GM21723 (cell line): ENCODE measurements around the gene MAPK11.

Source experiments
- ATAC-seq: cut with Tn5 transposase; IDR thresholded peaks from one replicate; pipeline ENCODE4 v1.9.1; 2021; ENCODE audit warnings: mild to moderate bottlenecking, moderate library complexity; ENCODE audit not compliant: unreplicated experiment

The MAPK11 gene

GRCh38 chr22:50227579-50228215, 42.5 kb downstream of the MAPK11 start:
- ATAC-seq, result no peak

DNA sequence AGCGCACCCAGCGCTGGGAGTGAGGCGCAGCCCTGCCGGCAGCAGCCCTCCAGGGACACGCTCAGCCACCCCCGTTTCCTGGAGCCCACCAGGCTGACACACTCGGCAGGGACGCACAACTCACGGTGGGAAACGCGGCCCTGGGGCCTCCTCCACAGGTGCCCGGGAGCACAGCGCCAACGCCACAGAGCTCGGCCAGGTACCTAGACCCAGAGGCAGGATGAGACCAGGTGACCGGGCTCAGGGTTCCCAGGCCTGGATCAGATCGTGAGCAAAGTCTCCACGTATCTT, 43.4 kb downstream of the MAPK11 start:
- no peak for ATAC-seq

- no peak for ATAC-seq
Measured at GRCh38 chr22:50226063-50226874, 43.9 kb downstream of the MAPK11 start.

- no peak for ATAC-seq
Measured at GRCh38 chr22:50225200-50225969, 44.8 kb downstream of the MAPK11 start.

DNA sequence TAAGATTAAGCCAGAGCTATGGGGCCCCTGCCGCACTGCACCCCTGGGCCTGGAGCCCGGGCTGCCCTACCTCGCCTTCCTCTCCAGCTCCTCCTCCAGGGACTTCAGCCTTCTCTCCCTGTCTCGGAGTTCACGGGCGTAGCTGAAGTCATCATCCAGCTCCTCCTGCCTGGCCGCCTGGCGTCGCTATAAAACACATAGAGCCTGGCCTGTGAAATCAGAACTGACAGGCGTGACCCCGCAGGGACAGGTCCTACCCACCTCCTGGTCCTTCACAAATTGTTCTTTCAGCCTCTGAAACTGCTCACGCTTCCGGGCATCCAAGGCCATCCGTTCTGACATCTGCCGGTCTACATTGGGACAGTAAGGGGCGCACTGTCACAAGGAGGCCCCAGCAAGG, 46.1 kb downstream of the MAPK11 start:
- ATAC-seq, result no peak

DNA sequence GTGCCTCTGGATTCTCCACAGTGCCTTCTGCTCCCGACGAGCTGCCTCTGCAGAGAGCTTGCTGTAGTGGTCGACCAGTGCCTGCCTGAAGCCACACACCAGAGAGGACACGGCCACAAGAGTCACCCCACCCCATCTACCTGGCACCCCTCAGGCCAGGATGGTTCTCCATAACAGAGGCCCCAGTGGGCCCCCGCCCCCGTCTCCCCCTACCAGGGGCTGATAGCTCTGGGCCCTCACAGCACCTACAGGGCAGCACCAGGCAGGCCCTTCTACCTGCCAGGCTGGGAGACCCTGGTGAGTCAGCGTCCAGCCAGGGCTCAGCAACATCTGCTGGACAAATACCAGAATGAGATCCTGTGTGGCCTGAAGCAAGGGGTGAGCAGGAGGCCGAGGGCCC, 47.7 kb downstream of the MAPK11 start:
- ATAC-seq, result no peak

DNA sequence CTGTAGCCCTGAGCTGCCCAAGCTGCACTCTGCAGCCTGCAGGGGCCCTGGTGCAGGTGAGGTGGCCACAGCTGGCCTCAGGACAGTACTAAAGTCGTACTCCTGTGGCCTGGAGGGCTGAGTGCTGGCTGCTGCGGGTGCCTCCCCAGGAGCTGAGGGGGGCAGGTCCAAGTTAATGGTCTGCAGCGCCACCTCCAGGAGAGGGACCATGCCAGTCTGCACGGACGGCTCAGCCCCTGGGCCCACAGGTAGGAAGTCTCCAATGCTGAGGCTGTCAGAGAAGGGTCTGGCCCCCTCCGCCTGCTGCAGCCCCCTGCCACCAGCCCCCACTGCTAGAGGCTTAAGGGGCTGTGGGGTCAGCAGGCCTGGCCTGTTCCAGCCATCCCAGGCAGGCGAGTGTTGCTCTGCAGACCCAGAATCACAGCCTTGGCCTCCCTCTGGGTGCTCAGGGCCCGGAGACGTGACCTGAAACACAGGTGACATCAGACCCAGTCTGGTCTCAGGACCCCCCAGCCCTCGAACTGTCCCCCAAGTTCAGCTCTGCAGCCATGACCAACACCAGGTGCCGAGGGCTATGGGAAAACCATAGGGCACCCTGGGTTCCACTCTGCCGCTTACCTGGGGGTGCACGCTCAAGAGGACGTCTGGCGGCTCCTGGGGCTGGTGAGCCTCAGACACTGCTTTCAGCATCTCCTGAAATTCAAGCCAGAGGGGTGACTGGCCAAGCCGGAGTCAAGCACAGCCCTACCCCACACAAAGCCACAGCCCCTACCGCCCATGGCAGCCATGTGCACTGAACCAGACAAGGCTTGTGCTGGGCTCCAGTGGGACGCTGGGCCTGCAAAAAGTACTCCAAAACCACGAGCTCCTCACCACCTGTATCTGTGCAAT, 48.5 kb downstream of the MAPK11 start:
- no peak for ATAC-seq

DNA sequence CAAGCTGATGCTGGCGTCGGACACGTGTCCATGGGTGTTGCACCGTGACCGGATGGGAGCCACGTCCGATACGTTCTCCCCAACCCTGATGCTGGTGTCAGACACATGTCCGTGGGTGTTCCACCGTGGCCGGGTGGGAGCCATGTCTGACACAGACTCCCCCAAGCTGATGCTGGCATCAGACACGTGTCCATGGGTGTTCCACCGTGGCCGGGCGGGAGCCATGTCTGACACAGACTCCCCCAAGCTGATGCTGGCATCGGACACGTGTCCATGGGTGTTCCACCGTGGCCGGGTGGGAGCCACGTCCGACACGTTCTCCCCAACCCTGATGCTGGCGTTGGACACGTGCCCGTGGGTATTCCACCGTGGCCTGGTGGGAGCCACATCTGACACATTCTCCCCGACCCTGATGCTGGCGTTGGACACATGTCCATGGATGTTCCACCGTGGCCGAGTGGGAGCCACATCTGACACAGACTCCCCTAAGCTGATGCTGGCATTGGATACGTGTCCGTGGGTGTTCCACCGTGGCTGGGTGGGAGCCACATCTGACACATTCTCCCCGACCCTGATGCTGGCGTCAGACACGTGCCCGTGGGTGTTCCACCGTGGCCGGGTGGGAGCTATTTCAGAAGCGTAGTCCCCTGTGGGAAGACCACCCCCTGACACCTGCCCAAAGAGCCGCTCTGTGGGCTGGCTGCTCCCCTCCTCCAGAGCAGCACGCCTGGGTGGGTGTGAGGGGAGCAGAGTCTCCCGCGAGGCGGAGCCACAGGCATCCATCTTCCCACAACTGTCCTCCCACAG, 49.4 kb downstream of the MAPK11 start:
- ATAC-seq, result no peak

DNA sequence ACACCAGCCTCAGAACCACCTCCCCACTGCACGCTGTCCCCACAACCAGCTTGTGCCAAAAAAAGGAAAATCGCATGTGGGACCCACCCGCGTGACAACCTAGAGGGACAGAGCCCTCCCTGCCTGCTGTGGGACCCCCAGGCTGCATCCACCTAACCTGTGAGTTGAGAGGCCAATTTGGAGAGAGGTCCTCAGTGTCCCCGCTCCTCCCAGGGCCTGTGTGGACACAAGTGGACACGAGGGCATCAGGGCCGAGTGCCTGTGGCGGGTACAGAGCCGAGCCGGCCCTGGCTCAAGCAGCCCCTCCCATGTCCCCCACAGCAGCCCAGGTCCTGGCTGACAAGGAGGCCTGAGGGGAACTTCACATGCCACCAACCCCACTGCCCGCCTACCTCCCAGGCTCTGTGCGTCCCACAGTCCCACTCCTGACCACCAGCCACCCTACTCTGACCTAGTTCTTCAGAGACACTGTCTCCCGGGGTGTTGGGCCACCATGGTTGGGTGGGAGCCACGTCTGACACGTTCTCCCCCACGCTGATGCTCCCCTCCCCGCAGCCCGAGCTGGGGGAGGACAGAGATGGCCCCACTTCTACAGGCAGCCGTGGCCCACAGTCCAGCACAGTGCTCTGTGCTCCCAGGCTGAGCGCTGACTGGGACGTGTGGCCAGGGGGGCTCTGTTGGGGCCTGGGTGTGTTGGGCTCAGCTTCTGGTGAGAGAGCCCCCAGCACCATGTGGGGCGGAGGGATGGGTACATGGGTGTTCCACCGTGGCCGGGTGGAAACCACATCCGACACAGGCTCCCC, 50.2 kb downstream of the MAPK11 start:
- no peak for ATAC-seq

DNA sequence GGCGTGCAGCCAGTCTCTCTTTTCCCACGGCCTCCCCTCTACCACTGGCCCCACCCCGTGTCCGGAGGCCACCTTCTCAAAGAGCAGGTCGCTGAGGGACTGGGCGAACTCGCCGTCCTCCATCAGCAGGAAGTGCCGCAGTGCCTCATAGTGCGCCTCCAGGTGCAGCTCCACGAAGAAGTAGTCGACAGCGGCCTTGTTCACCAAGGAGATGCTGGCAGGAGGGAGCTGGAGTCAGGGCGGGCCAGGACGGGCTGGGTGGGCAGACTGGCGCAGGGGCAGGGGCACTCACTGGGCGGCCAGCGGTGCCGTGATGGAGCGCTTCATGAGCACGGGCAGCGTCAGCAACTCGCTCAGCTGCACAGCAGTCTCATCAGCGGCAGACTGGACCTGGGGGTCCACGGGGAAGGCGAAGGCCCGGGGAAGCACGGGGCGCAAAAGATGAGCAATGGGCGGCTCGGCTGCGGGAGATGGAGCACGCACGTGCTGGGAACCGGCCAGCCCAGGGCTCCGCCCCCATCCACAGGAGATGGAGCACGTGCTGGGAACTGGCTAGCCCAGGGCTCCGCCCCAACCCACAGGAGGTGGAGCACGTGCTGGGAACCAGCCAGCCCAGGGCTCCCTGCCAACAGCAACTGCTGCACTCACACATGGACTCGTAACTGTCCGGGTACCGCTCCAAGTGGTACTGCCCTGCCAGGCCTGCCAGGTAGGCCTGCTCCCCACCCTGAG, 51.0 kb downstream of the MAPK11 start:
- no peak for ATAC-seq

DNA sequence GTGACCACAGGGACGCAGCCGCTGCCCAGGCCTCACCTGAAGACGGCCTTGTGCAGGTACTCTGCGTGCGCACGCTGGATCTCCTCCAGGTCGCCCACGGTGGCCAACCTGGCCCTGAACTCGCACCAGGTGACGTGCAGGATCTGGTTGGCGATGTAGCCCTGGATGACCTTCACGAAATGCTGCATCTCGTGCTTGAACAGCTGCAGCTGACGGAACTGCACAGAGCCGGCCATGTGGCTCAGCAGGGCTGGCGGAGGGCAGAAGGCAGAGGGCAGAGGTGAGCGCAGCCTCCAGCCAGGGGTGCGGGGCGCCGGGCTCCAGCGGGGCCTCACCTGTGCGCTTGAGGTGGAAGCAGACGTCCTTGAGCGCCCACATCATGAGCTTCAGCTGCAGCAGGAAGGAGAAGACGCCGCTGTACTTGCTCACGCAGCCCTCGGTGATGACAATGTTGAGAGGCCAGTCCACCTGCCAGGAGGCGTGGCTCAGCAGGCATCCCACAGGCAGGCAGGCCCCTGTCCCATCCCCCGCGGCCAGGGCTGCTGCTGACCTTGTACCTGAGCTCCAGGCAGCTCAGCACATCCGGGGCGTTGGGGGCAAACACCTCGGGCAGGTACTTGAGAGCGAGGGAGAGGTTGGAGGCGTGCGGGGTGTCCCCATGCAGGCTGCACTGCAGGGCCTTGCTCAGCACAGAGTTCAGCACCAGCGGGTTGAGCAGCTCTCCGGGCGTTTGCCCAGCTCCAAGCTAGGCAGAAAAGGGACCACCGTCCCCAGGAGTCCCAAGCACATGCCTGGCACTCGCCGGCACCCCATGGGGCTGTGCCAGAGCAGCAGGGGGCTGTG, 51.8 kb downstream of the MAPK11 start:
- no peak for ATAC-seq

GRCh38 chr22:50217543-50218152, 52.5 kb downstream of the MAPK11 start:
- ATAC-seq, result no peak

- no peak for ATAC-seq
Measured at GRCh38 chr22:50216684-50217520, 53.3 kb downstream of the MAPK11 start.

DNA sequence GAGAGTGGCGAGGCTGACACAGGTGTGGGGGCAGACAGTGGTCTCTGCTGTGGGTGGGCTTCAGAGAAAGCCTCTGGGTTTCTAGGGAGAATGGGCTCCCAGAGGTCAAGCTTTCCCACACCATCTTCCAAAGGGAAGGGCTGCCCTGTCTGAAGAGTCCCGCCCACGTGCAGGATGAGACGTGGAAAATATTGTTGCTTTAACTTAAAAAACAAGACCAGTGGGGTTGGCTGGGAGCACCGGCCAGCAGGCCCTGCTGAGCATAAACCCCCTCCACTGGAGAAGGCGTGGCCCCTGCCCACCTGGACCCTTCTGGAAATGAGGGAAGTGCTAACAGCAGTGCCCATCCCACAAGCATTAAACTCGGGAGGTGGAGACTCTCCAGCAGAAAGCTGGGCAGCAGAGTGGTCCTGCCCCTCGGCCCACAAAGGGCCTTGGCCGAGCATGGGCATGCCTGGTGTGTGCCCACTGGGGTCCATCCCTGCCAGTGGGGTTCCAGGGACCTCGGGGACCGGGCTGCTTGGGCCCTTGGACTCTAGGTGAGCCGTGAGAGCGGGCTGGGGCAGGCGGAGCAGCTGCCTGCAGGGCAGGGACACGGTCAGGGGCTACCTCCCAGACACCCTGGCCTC, 54.0 kb downstream of the MAPK11 start:
- no peak for ATAC-seq

DNA sequence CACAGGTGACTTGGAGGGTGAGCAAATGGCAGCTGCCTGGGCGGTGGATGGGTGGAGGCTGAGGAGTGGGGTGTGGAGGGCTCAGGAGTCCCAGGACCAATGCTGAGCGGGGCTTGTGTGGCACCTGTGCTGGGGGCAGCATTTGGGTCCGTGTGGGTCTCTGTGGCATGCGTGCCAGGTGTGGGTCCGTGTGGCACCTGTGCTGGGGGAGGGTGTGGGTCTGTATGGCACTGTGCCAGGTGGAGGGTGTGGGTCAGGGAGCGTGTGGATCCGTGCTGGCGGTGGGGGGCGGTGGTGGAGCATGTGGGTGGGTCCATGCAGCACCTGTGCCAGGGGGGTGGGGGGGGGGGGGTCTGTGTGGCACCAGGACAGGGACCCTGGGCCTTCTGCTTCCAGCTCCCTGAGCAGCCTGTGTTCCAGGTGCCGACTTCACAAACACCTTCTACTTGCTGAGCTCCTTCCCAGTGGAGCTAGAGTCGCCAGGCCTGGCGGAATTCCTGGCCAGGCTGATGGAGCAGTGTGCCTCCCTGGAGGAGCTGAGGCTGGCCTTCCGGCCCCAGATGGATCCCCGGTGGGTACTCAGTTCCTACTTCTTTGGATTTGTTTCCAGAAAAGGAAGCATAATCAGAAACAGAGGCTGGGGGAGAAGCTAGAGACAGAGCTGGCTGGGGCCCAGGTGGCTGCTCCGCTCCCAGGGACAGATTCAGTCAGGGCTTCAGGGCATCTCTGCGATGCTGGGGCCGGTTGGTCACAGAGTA, 54.7 kb downstream of the MAPK11 start:
- ATAC-seq, result no peak
